ENCODE measurements around the gene HMMR.
"Not testable (repeated sequence)": the region's sequence is repeated elsewhere in the genome, so short reads cannot be mapped to it uniquely, and the experiment has no call there.

HMMR gene

DNA sequence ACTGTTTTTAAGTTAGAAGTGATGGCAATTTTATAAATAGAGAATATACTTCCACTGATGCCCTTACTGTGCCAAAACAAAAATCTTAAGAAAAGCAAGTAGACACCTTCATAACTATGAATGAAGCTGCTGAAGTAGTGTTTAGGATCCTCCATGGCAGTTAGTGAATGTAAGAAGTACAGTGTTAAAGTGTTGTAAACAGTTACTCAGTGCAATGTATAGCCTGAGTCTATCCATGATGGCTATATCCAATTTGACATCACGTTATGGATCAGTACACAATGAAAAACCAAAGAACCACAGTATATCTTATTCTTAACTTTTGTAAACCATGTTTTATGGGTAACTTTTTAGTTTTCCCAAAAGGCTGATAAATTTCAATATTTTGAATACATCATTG, 15.9 kb upstream of the HMMR start:
- H3K9me3 ChIP-seq (ENCODE audit: control insufficient read depth, low read depth, low read length) = no peaks in the 10 kb centered on the region
- H3K27ac ChIP-seq (ENCODE audit: low read length) = no peak overlapping the region
- H3K36me3 ChIP-seq (ENCODE audit: control insufficient read depth, low read depth, low read length) = peaks cover 92% of the 10 kb centered on the region
- H3K4me1 ChIP-seq (ENCODE audit: control insufficient read depth, low read depth, low read length) = peaks cover 6% of the 10 kb centered on the region
- H3K9ac ChIP-seq (ENCODE audit: low read length) = no peak overlapping the region
- H3K27me3 ChIP-seq (ENCODE audit: control insufficient read depth, insufficient read depth, low read length) = no peaks in the 10 kb centered on the region
- no peak overlapping the region for H3K4me3 ChIP-seq (ENCODE audit: low read length)

DNA sequence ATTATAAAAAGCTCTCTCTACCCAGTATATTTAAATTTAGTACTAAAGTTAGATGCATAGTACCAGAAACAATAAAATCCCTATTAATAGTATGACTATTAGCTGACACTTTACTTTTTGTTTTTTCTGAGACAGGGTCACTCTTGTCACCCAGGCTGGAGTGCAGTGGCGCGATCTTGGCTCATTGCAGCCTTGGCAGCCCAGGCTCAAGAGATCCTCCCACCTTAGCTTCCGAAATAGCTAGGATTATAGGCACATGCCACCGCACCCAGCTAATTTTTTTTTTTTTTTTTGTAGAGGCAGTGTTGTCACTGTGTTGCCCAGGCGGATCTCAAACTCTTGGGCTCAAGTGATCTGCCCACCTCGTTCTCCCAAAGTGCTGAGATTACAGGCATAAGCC, 15.1 kb upstream of the HMMR start:
- Histone ChIP-seq H3K36me3 (ENCODE audit: control insufficient read depth, low read depth, low read length) (peaks cover 84% of the 10 kb centered on the region), H3K27ac (ENCODE audit: low read length) (no peak overlapping the region), H3K9me3 (ENCODE audit: control insufficient read depth, low read depth, low read length) (no peaks in the 10 kb centered on the region), H3K9ac (ENCODE audit: low read length) (no peak overlapping the region), H3K4me3 (ENCODE audit: low read length) (no peak overlapping the region), H3K4me1 (ENCODE audit: control insufficient read depth, low read depth, low read length) (no peaks in the 10 kb centered on the region), H3K27me3 (ENCODE audit: control insufficient read depth, insufficient read depth, low read length) (no peaks in the 10 kb centered on the region)

DNA sequence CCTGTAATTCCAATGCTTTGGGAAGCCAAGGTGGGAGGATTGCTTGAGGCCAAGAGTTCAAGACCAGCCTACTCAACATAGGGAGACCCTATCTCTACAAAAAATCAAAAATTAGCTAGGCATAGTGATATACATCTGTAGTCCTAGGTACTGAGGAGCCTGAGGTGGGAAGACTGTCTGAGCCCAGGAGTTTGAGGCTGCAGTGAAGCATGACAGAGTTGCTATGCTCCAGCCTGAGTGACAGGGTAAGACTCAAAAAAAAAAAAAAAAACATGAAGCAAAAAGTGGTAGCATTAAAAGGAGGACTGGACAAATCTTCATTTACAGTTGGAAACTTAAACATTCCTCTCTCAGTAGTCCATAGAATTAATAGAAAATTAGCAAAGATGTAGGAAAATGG, 13.2 kb upstream of the HMMR start:
- Histone ChIP-seq H3K36me3 (ENCODE audit: control insufficient read depth, low read depth, low read length) (peaks cover 65% of the 10 kb centered on the region), H3K4me1 (ENCODE audit: control insufficient read depth, low read depth, low read length) (no peaks in the 10 kb centered on the region), H3K4me3 (ENCODE audit: low read length) (no peak overlapping the region), H3K9me3 (ENCODE audit: control insufficient read depth, low read depth, low read length) (no peaks in the 10 kb centered on the region), H3K27me3 (ENCODE audit: control insufficient read depth, insufficient read depth, low read length) (no peaks in the 10 kb centered on the region), H3K9ac (ENCODE audit: low read length) (no peak overlapping the region), H3K27ac (ENCODE audit: low read length) (no peak overlapping the region)

DNA sequence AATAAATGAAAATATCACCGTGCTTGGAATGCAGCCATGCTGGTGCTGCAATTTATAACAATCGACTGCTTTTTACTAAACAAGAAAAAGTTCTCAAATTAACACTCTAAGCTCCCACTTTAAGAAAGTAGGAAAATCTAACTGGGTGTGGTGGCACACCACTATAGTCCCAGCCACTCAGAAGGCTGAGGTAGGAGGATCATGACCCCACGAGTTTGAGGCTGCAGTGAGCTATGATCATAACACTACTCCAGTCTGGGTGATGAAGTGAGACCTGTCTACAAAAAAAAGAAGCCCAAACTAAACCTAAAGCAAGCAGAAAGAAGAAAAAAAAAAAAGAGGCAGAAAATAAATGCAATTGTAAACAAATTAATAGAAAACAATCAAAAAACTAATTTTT, 12.6 kb upstream of the HMMR start:
- Histone ChIP-seq H3K4me1 (ENCODE audit: control insufficient read depth, low read depth, low read length) (no peaks in the 10 kb centered on the region), H3K27ac (ENCODE audit: low read length) (no peak overlapping the region), H3K36me3 (ENCODE audit: control insufficient read depth, low read depth, low read length) (peaks cover 62% of the 10 kb centered on the region), H3K9ac (ENCODE audit: low read length) (no peak overlapping the region), H3K27me3 (ENCODE audit: control insufficient read depth, insufficient read depth, low read length) (no peaks in the 10 kb centered on the region), H3K9me3 (ENCODE audit: control insufficient read depth, low read depth, low read length) (no peaks in the 10 kb centered on the region), H3K4me3 (ENCODE audit: low read length) (no peak overlapping the region)

DNA sequence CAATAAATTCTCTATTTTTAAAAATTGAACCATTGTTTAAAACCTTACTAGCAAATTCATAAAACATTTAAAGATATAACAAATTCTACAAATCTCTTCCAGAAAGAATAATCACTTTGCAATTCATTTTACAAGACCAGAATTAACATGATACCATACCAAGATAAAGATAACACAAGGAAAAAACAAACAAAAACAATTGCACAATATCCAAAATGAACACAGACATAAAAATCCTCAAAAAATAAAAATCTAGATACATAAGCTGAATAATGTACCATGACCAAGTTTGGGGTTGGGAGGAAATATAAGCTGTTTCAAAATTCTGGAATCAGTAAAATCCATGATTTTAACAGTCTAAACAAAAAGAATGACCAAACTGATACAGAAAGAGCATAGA, 11.9 kb upstream of the HMMR start:
- no peaks in the 10 kb centered on the region for H3K27me3 ChIP-seq (ENCODE audit: control insufficient read depth, insufficient read depth, low read length)
- H3K9me3 ChIP-seq (ENCODE audit: control insufficient read depth, low read depth, low read length) = no peaks in the 10 kb centered on the region
- H3K9ac ChIP-seq (ENCODE audit: low read length) = no peak overlapping the region
- no peaks in the 10 kb centered on the region for H3K4me1 ChIP-seq (ENCODE audit: control insufficient read depth, low read depth, low read length)
- no peak overlapping the region for H3K4me3 ChIP-seq (ENCODE audit: low read length)
- peaks cover 60% of the 10 kb centered on the region for H3K36me3 ChIP-seq (ENCODE audit: control insufficient read depth, low read depth, low read length)
- no peak overlapping the region for H3K27ac ChIP-seq (ENCODE audit: low read length)

DNA sequence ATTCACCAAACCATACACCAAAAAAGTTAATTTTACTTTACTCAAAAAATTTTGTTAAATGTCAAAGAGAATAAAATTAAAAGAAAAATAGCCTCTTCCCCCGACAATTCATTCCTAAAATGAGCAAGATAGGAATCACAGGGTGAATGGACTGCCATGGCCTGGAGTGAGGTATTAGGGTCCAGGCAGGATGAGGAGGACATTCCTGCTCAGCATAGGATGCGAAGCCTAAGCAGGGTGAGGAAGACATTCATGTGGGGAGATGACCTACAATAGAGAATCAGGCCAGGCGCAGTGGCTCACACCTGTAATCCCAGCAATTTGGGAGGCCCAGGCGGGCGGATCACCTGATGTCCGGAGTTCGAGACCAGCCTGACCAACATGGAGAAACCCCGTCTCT, 8.9 kb upstream of the HMMR start:
- Histone ChIP-seq H3K4me3 (ENCODE audit: low read length) (no peak overlapping the region), H3K27me3 (ENCODE audit: control insufficient read depth, insufficient read depth, low read length) (no peaks in the 10 kb centered on the region), H3K27ac (ENCODE audit: low read length) (no peak overlapping the region), H3K9me3 (ENCODE audit: control insufficient read depth, low read depth, low read length) (no peaks in the 10 kb centered on the region), H3K4me1 (ENCODE audit: control insufficient read depth, low read depth, low read length) (no peaks in the 10 kb centered on the region), H3K36me3 (ENCODE audit: control insufficient read depth, low read depth, low read length) (peaks cover 51% of the 10 kb centered on the region), H3K9ac (ENCODE audit: low read length) (no peak overlapping the region)

DNA sequence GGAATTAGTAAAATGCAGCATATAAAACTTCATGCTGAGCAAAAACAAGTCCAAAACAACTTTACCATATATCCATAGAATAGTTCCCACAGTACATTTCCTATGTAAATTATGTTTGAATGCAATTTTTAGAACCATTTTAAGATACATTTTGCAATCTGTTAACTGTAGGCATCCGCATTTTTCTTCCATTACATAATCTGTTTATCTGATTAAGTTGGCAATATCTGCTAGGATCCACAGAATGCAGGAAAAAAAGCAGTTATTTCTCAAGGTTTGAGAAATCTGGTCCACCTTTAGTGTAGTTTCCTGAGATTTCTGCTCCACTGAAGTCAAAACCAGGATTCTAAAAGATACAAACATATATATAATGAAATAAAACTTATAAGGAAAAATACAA, 6.7 kb upstream of the HMMR start:
- H3K36me3 ChIP-seq (ENCODE audit: control insufficient read depth, low read depth, low read length) = peaks cover 30% of the 10 kb centered on the region
- no peaks in the 10 kb centered on the region for H3K4me1 ChIP-seq (ENCODE audit: control insufficient read depth, low read depth, low read length)

DNA sequence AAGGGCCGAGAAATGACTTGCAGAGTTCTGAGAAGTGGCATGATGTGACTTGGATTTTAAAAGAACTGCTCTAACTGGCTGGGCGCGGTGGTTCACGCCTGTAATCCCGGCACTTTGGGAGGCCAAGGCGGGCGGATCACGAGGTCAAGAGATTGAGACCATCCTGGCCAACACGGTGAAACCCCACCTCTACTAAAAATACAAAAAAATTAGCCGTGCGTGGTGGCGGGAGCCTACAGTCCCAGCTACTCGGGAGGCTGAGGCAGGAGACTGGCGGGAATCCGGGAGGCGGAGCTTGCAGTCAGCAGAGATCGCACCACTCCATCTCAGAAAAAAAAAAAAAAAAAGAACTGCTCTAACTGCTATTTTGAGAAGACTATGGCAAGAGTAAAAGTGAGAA, 5.0 kb upstream of the HMMR start:
- H3K27me3 ChIP-seq (ENCODE audit: control insufficient read depth, insufficient read depth, low read length); H3K27ac ChIP-seq (ENCODE audit: low read length); H3K9me3 ChIP-seq (ENCODE audit: control insufficient read depth, low read depth, low read length); H3K4me3 ChIP-seq (ENCODE audit: low read length); H3K4me1 ChIP-seq (ENCODE audit: control insufficient read depth, low read depth, low read length); H3K9ac ChIP-seq (ENCODE audit: low read length): not testable (repeated sequence)
- peaks cover 29% of the 10 kb centered on the region for H3K36me3 ChIP-seq (ENCODE audit: control insufficient read depth, low read depth, low read length)

More for the DNA sequence above, 6.7 kb upstream of the HMMR start:
- Histone ChIP-seq H3K9me3 (ENCODE audit: control insufficient read depth, low read depth, low read length) (no peaks in the 10 kb centered on the region), H3K27ac (ENCODE audit: low read length) (no peak overlapping the region), H3K27me3 (ENCODE audit: control insufficient read depth, insufficient read depth, low read length) (no peaks in the 10 kb centered on the region), H3K9ac (ENCODE audit: low read length) (no peak overlapping the region), H3K4me3 (ENCODE audit: low read length) (no peak overlapping the region)

DNA sequence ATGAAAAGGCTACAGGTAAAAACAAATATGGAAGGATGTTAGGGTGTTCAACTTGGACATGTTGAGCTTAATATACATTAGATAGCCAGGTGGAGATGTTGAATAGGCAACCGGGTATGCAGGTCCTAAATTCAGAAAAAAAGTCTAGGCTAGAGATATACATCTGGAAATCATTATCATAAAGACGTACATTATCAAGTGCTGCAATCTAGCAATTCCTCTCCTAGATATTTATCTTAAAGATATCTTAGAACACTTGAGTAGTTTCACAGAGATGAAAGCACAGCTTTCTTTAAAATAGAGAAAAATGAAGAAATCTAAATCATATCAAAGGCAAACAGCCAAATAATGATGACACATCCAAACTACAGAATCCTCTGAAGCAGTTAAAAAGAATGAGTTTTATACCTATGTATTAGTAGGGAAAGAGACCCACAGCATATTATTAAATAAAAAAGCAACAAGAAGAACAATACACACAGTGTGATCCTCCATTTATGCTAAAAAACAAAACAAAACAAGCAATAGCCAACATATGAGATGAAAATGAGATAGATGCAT, 4.3 kb upstream of the HMMR start:
- H3K27me3 ChIP-seq (ENCODE audit: control insufficient read depth, insufficient read depth, low read length) = no peaks in the 10 kb centered on the region
- no peak overlapping the region for H3K4me3 ChIP-seq (ENCODE audit: low read length)
- H3K27ac ChIP-seq (ENCODE audit: low read length) = no peak overlapping the region
- H3K4me1 ChIP-seq (ENCODE audit: control insufficient read depth, low read depth, low read length) = no peaks in the 10 kb centered on the region
- peaks cover 29% of the 10 kb centered on the region for H3K36me3 ChIP-seq (ENCODE audit: control insufficient read depth, low read depth, low read length)
- no peak overlapping the region for H3K9ac ChIP-seq (ENCODE audit: low read length)
- no peaks in the 10 kb centered on the region for H3K9me3 ChIP-seq (ENCODE audit: control insufficient read depth, low read depth, low read length)

DNA sequence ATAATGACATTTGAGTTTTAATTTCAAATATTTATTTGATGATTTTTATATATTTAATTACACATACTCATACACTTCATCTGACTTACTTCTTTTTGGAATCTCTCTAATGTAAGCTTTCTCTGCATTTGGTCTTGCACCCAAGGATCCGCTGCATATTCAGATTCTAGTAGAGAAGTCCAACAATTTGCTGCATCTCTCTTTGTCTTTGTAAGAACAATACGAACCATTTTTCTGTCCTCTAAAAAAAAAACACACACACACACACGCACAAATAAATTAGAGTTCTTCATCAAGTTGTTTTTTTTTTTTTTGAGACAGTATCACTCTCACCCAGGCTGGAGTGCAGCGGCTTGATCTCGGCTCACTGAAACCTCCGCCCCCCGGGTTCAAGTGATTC, 3.6 kb upstream of the HMMR start:
- Histone ChIP-seq H3K4me3 (ENCODE audit: low read length) (no peak overlapping the region), H3K9me3 (ENCODE audit: control insufficient read depth, low read depth, low read length) (no peaks in the 10 kb centered on the region), H3K4me1 (ENCODE audit: control insufficient read depth, low read depth, low read length) (peaks cover 2% of the 10 kb centered on the region), H3K9ac (ENCODE audit: low read length) (no peak overlapping the region), H3K27me3 (ENCODE audit: control insufficient read depth, insufficient read depth, low read length) (no peaks in the 10 kb centered on the region), H3K27ac (ENCODE audit: low read length) (no peak overlapping the region), H3K36me3 (ENCODE audit: control insufficient read depth, low read depth, low read length) (peaks cover 29% of the 10 kb centered on the region)

DNA sequence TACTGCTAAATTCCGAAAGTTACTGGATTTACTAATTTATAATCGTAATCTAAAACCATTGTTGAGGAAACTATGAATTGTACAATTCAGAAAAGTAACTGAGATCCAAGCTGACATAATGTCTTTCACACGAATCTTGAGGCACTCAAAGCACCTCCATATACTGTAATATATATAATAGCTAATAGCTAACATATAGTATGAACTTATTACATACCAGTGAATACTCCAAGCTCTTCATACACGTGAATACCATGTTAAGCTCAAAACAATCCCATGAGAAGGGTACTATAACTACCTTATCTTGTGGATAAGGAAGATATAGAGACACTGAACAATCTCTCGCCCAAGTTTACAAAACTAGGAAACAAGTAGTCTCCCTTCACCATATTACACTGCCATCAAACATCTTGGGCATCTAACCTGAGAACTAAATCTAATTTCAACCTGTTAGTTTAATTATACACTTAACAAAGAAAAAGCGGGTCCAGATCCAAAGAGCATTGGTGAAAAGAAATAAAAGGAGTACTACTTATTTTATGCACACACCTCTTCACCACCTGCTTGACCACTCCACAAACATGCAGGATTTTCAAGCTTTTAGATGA, 1.6 kb upstream of the HMMR start:
- no peaks in the 10 kb centered on the region for H3K27me3 ChIP-seq (ENCODE audit: control insufficient read depth, insufficient read depth, low read length)
- H3K4me3 ChIP-seq (ENCODE audit: low read length) = peak overlapping the region; percentile 92
- H3K4me1 ChIP-seq (ENCODE audit: control insufficient read depth, low read depth, low read length) = peaks cover 6% of the 10 kb centered on the region
- H3K36me3 ChIP-seq (ENCODE audit: control insufficient read depth, low read depth, low read length) = peaks cover 17% of the 10 kb centered on the region
- no peaks in the 10 kb centered on the region for H3K9me3 ChIP-seq (ENCODE audit: control insufficient read depth, low read depth, low read length)
- peak overlapping the region; percentile 68 for H3K27ac ChIP-seq (ENCODE audit: low read length)
- peak overlapping the region; percentile 81 for H3K9ac ChIP-seq (ENCODE audit: low read length)

DNA sequence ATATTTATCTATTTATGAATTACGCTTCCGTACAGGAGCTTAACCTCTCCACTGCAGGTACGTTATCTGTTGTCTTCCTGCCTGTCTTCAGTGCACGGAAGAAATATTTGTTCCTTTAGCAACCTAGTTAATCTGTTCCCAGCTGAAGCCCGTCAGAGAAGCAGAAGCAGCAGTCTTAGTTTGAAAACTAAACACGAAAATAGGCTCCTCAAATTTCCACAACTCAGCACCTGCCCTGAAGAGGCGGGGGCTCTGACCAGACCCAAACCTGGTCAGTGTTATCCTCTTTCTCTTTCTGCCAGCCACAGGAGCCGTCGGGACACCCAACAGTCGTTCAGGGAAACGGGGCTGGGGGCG, 992 bp upstream of the HMMR start:
- H3K27ac ChIP-seq (ENCODE audit: low read length) = peak overlapping the region; percentile 68
- H3K4me1 ChIP-seq (ENCODE audit: control insufficient read depth, low read depth, low read length) = peaks cover 6% of the 10 kb centered on the region
- peak overlapping the region; percentile 81 for H3K9ac ChIP-seq (ENCODE audit: low read length)
- peaks cover 17% of the 10 kb centered on the region for H3K36me3 ChIP-seq (ENCODE audit: control insufficient read depth, low read depth, low read length)
- H3K27me3 ChIP-seq (ENCODE audit: control insufficient read depth, insufficient read depth, low read length) = no peaks in the 10 kb centered on the region
- peak overlapping the region; percentile 92 for H3K4me3 ChIP-seq (ENCODE audit: low read length)
- no peaks in the 10 kb centered on the region for H3K9me3 ChIP-seq (ENCODE audit: control insufficient read depth, low read depth, low read length)

Measured in iPS-18a (cell line).